Tibial artery (tissue), 4 donors: ENCODE measurements around the gene STAC3.

Experiments
- DNase-seq, 2 donors: peaks; one replicate each; pipeline ENCODE4 v3.0.0-alpha.2; 2019
- H3K27ac ChIP-seq, 2 donors: fragments of 200-600 bp; sonication (generic) in 1 of 2; 1 replicate in 1 of 2; 2 replicates in 1 of 2; pipeline ENCODE4 v1.5.1; 2018 to 2019; ENCODE audit warnings: mild to moderate bottlenecking in 1 of 2
- H3K27me3 ChIP-seq, 2 donors: fragments of 200-600 bp; sonication (generic) in 1 of 2; one replicate each; pipeline versions ENCODE4 v1.5.1 to v1.6.0; 2016 to 2019
- H3K36me3 ChIP-seq, 3 donors: fragments of 200-600 bp; sonication (generic) in 2 of 3; one replicate each; pipeline ENCODE4 v1.5.1; 2016 to 2019; ENCODE audit warnings: mild to moderate bottlenecking in 2 of 3
- H3K4me1 ChIP-seq, 4 donors: fragments of 200-600 bp; sonication (generic) in 2 of 4; 1 replicate in 3 of 4; 2 replicates in 1 of 4; pipeline ENCODE4 v1.5.1; 2016 to 2019
- H3K4me3 ChIP-seq, 2 donors: fragments of 200-600 bp; sonication (generic) in 1 of 2; 1 replicate in 1 of 2; 2 replicates in 1 of 2; pipeline ENCODE4 v1.5.1; 2018 to 2019; ENCODE audit warnings: mild to moderate bottlenecking in 2 of 2
- H3K9me3 ChIP-seq, 3 donors: fragments of 200-600 bp; sonication (generic) in 1 of 3; one replicate each; pipeline ENCODE4 v1.5.1; 2016 to 2019
- CTCF ChIP-seq, 2 experiments: fragments of 200-600 bp in 1 of 2; fragments of 450-650 bp in 1 of 2; IDR thresholded peaks; one replicate each; pipeline ENCODE4 v1.5.1; 2017 to 2019; ENCODE audit warnings: antibody characterized with exemption in 2 of 2, mild to moderate bottlenecking in 1 of 2, moderate library complexity in 1 of 2
- intact Hi-C: fragments of 100-400 bp; cut with DNase I; formaldehyde crosslinking; loops from one replicate; pipeline ENCODE4 v1.15.0; 2023; ENCODE audit warnings: low total_unique reads

Gene STAC3

DNA sequence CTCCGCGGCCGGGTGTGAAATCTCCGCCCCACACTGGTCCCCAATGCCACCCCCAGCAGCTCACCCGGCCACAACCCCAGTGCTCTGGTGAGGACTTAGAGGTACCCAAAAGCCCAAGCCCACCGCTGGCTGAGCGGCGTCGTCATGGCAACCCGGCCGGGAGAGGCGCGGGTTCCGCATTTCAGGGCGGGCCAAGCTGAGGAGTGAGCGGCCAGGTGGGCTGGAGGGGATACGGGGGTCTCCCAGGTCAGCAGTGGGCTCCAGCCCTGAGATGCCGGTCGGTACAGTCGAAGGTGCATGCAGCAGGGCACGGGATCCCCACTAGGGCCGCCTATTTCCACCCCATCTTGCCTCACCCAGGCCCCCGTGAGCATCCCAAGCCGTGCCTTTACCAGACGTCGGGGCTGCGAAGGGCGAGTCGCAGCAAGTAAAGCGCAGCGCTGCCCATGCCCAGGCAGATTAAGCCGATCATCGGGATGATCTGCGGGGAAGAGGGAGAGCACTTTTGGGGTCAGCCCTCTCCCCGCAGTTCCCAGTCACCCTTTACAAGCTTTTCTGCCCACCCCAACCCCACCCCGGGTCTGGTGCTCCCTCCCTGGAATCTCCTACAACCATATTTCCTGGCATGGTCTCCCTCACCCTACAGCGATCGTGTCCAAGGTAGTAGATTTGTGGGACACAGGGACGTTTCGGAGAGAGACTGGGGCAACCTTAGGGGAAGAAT is 14.6 kb downstream of the STAC3 start:
- no peak for TF ChIP-seq CTCF (IDR thresholded peaks at IDR 0.05)
- DNase-seq, result no peak
- H3K9me3 ChIP-seq, result no peaks in the 10 kb centered on the region
- peak overlapping the region; percentile 49 to 51 for H3K4me3 ChIP-seq
- peaks cover 0 to 37% (median 32%) of the 10 kb centered on the region in 3 donors for H3K36me3 ChIP-seq
- peaks cover 5 to 82% (median 71%) of the 10 kb centered on the region in 4 donors for H3K4me1 ChIP-seq
- H3K27me3 ChIP-seq, result peaks cover 0 to 25% of the 10 kb centered on the region in 2 donors
- intact Hi-C loops, result no loop called here
- peak overlapping the region; percentile 90 to 95 for H3K27ac ChIP-seq

DNA sequence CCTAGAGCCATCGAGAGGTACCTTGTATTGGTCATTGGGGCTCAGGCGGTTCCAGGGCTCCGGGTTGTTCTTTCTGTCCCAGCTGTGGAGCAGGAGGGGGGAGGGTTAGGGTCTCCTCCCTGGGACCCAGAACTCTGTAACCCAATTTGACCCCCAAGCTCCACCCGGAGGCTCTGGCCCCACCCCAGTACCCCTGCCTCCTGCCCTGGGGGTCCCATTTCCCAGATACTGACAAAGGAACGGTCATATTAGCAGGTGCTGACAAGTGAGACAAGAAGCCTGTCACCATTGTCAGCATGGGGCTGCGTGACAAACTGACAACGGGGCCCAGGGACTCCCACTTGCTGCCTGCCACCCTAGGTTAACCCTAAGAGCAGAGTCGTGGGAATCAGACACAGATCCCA is 15.3 kb downstream of the STAC3 start:
- Histone ChIP-seq H3K27ac (peak overlapping the region; percentile 90 to 95), H3K36me3 (peaks cover 0 to 40% (median 35%) of the 10 kb centered on the region in 3 donors), H3K9me3 (no peaks in the 10 kb centered on the region), H3K4me1 (peaks cover 5 to 82% (median 72%) of the 10 kb centered on the region in 4 donors), H3K4me3 (peak overlapping the region; percentile 49 to 51), H3K27me3 (peaks cover 0 to 19% of the 10 kb centered on the region in 2 donors)
- TF ChIP-seq CTCF (IDR thresholded peaks at IDR 0.05), result no peak
- intact Hi-C loops, result no loop called here
- no peak for DNase-seq

GRCh38 chr12:57235017-57235727 is 15.8 kb downstream of the STAC3 start:
- Histone ChIP-seq H3K36me3 (peaks cover 0 to 40% (median 35%) of the 10 kb centered on the region in 3 donors), H3K27ac (peak overlapping the region; percentile 90 to 95), H3K27me3 (peaks cover 0 to 13% of the 10 kb centered on the region in 2 donors), H3K9me3 (no peaks in the 10 kb centered on the region), H3K4me3 (peak overlapping the region; percentile 49 to 51), H3K4me1 (peaks cover 5 to 82% (median 72%) of the 10 kb centered on the region in 4 donors)
- TF ChIP-seq CTCF (IDR thresholded peaks at IDR 0.05), result peak; percentile 7 to 18
- intact Hi-C loops, result no loop called here
- DNase-seq, result peak; percentile 82 to 98

DNA sequence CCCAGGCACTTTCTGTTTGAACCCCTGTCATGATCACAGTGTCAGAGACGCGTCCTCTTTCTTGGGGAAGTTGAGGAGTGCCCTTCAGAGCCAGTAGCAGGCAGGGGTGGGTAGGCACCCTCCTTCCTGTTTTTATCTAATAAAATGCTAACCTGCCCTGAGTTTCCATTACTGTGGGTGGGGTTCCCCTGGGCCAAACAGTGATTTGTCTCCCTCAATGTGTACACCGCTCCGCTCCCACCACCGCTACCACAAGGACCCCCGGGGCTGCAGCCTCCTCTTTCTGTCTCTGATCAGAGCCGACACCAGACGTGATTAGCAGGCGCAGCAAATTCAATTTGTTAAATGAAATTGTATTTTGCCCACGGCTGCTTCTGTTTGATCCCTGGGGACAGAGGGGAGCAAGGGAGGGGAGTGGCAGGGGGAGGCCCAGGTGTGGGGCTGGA is 16.4 kb downstream of the STAC3 start:
- Histone ChIP-seq H3K27me3 (peaks cover 0 to 8% of the 10 kb centered on the region in 2 donors), H3K36me3 (peaks cover 0 to 40% (median 35%) of the 10 kb centered on the region in 3 donors), H3K4me3 (peak overlapping the region in 1 of 2 donors; percentile 49), H3K9me3 (no peaks in the 10 kb centered on the region), H3K27ac (peak overlapping the region; percentile 90 to 95), H3K4me1 (peaks cover 5 to 77% (median 67%) of the 10 kb centered on the region in 4 donors)
- DNase-seq, result no peak
- intact Hi-C loops, result no loop called here
- no peak for TF ChIP-seq CTCF (IDR thresholded peaks at IDR 0.05)

- DNase-seq, result no peak
- Histone ChIP-seq H3K27ac (peak overlapping the region; percentile 90 to 95), H3K9me3 (no peaks in the 10 kb centered on the region), H3K27me3 (peaks cover 0 to 7% of the 10 kb centered on the region in 2 donors), H3K36me3 (peaks cover 0 to 40% (median 35%) of the 10 kb centered on the region in 3 donors), H3K4me1 (peaks cover 5 to 75% (median 65%) of the 10 kb centered on the region in 4 donors), H3K4me3 (no peak overlapping the region)
- intact Hi-C loops, result no loop called here
- no peak for TF ChIP-seq CTCF (IDR thresholded peaks at IDR 0.05)
Observed at GRCh38 chr12:57234233-57234570, 16.8 kb downstream of the STAC3 start.
